Activated T-cell treated with anti-CD3 and anti-CD28 coated beads, Interleukin-2, amount 50 U/mL, for 48 hours (primary cell): ENCODE results near the gene AXIN1.
"Not testable (repeated sequence)": the region's sequence is repeated elsewhere in the genome, so short reads cannot be mapped to it uniquely, and the experiment has no call there.

ENCODE experiments used
- DNase-seq, 2 experiments: peaks; one replicate each; pipeline ENCODE4 v3.0.0-alpha.2; 2020

The AXIN1 gene

DNA sequence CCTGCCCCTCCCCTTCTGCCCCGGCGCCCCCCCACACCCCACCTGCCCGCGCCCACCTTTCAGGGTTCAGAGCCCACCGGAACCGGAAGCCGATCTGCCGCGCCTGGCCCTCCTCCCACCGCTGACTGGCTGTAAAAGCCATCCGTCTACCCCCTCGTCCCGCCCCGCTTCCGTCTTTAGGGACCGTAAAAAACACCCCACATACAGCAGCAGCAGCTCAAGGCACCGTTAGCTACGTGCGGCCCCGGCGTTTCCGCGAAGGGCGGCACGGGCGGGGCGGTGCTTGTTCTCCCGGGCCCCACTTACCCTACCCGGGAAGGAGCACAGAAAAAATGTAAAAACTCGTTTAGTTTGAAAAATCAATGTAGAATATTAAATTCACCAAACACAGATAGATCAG, 17.9 kb upstream of the AXIN1 start, which contains the start of gene MRPL28:
Gene MRPL28 (minus strand): TSS at position 96 of the 400 bp plus-strand sequence. CDS start 320 bp downstream, outside the sequence.
- peak; percentile 95 to 96 for DNase-seq

- DNase-seq = no peak
Measured at GRCh38 chr16:369866-370436, 17.4 kb upstream of the AXIN1 start.

DNA sequence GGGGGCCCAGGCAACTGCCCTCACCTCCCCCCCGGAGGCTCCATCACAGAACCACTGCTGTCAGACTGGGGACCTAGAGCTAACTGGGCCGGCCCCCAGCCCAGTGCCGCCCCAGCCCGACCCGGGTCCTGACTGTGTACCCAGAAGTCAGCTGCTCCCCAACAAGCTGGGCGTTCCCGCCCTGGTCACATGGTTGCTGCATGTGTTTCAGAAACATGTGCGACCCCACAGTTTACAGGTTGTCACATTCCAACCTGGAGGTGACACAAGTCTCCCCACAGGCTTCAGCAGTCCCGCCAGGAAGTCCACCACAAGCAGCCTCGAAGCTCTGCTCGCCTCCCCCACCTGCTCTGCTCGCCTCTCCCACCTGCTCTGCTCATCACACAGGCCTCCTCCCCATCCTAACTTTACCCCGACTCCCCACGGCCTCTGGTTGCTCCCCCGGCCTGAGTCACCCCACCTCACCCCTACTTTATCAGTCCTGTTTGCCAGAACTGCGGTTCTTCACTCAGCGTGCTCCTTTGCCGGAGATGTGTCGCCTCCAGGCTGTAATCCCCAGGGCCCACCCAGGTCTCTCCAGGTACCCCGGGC, 16.8 kb upstream of the AXIN1 start:
- DNase-seq = no peak

DNA sequence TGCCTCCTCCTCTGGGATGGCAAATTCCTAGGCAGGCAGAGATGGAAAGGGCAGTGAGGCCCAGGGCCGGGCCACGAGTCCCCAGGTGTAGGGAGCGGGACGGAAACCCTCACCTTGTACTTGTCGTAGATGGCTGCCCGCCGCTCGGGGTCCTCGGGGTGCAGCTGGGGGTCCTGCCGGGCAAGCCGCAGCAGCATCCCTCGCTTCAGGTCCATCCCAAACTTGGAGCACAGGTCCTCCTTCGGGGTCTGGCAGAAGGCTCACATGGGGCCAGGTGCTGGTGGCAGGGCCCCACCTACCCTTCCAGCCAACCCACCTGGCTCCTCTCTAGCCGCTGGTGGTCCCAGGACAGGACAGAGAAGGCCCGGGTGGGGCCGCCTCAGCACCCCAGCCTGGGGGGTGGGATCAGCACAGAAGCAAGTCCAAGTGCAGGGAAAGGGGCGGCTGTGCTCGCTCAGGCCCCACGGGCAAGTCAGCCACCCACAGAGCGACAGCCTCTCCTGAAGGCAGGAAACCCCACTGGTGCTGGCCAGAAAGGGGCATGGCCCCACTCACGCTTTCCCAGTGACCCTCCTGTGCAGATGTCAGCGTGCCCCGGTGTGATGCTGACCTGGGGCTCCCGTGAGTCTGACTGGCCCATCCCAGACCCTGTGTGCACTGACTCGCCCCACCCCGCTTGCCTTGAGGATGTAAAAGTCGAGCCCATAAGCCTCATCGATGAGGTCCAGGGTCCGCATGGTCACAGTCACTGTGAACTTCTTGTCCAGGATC, 16.1 kb upstream of the AXIN1 start:
- no peak for DNase-seq

DNA sequence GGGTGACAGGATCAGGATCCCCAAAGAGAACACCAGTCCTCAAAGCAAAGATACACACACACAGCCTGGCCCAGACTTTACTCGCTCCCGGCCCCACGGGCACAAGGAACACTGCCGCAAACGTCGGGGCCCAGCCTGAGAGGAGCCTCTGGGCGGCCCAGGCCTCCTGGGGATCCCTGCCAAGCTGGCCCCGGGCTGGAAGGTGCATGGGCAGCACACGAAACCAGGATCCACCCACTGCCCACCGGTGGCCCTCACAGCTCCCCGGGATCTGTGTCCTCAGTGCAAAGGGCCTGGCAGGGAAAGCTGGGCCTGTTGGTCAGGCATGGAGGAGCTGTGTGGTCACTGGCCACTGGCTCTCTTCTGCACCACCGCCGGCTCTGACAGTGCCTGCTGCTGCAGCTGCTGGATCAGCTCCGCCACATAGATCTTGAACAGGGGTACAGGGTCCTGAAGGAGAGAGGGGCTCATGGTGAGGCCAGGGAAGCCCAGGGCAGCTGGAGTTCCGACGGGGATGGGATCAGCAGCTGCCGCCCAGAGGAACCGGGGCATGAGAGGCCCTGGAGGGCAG, 14.9 kb upstream of the AXIN1 start:
- DNase-seq = no peak

DNA sequence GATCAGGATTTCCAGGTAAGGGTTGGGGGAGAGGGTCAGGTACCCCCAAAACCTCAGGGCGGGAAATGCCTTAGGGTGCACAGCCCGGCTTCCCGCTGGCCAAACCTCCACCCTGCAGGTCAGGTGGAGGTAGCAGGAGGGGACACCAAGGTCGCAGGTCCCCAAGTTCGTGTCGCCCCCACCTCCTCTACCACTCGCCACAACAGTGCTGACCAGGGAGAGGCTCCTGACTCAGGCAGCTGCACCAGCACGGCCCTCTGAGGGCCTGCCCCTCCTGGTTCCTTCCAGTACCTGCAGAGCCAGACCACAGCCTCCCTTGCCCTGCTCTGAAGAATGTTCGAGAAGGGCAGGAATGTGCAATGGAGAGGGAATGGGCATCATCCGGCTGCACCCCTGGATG, 14.0 kb upstream of the AXIN1 start:
- DNase-seq = no peak

- no peak for DNase-seq
Measured at GRCh38 chr16:364595-365491, 12.3 kb upstream of the AXIN1 start.

DNA sequence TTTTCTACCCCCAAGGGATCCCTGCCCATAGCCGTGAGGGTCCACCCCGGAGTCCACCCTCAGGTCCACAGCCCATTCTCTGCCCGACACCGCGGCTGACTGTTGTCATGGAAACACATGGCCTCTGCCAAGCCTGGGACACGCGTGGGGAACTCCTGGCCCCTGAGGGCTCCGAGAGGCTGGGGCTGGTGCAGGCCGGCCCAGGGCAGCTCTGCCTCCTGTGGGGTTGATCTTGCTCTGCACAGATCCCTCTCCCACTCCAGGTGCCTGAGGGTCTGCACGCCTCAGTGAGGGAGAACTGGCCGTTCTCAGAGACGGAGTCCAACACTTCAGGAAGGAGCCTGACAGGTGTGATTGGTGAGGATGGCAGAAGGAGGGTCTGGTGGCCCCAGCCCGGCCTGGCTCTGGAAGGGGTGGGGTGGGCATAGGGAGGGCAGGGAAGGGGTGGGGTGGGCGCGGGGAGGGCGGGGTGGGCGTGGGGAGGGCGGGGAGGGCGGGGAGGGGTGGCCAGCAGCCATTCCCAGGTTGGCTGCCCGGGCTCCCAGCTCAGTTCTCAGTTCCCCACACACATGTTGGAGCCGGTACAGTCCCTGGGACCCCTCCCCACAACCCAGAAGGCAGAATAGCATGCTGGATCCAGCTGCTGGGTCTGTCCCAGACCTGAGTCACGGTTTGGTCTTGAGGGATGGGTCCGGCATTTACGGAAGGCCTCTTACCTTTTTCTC, 11.4 kb upstream of the AXIN1 start:
- DNase-seq = no peak

- no peak for DNase-seq
Measured at GRCh38 chr16:363110-363765, 10.7 kb upstream of the AXIN1 start.

DNA sequence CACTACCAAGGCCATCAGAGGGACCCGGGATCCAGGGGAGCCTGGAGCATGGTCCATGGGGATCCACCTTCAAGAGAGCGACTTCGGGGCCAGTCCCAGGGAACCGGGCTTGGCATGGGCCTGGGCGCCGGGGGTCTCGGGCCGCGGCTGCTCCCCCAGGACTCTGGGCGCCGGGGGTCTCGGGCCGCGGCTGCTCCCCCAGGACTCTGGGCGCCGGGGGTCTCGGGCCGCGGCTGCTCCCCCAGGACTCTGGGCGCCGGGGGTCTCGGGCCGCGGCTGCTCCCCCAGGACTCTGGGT, 10.1 kb upstream of the AXIN1 start:
- not testable (repeated sequence) for DNase-seq

- peak; percentile 83 for DNase-seq
Measured at GRCh38 chr16:361872-362701, 9.6 kb upstream of the AXIN1 start.

DNA sequence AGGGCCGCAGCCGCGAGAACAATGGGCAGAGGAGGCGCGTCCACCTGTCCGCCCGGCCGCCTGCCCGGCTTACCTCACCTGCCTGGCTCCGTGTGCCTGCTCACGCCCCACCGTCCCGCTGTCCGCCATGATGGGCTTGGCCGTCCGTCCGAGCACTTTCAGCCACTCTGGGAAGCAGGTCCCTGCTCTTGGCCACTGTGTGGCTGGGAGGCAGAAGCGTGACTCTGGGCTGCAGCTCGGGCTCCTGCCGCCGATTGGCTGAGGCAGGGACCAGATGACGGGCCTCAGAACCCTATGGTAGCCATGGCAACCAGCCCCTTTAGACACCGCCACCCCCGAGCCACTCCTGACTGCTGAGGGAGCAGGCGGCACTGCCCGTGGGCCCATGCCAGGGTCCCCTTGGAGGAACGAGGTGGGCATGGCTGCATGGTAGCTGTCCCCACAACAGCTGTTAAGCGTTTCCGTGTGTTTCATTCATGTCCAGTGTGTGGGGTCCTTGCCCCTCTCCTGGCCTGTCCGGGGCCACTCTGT, 8.9 kb upstream of the AXIN1 start:
- DNase-seq = no peak

- DNase-seq = no peak
Measured at GRCh38 chr16:360698-361336, 8.3 kb upstream of the AXIN1 start.

DNA sequence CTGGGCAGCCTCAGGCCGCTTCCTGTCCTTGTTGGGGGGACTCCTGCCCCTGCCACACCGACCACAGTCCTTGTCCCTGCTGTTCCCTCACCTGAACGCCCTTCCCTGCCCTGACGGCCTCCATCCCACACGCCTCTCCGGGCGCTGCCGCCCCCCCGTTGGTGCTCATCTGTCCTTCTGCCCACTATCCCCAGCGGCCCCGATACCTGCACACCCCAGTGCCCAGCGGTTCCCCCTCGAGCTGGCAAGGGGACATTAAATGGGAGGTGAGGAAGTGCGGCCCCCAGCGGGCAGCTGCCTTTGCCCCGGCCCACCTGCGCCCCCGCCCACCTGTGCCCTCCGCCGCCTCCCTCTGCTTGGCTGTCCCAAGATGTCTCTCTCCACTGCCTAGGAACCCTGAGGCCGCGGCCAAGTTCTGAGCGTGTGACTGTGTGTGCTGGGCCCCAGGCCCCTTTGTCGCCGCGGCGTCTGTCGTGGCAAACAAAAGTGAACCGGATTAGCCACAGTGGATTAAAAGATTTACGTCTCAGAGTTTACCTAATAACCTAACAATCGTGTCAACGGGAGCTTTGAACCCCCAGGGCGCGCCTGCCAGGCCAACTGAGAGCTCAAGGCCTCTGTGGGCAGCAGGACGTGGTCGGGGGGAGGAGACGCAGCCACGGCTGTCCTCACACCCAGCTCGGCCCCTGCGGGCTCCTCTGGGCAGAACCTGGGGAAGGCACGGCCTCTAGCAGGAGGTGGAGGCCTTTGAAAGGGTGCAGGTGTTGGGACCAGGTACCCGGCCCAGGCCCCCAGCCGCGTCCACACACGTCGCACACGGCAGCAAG, 7.6 kb upstream of the AXIN1 start:
- no peak for DNase-seq

GRCh38 chr16:359067-359763, 6.7 kb upstream of the AXIN1 start:
- DNase-seq = no peak

DNA sequence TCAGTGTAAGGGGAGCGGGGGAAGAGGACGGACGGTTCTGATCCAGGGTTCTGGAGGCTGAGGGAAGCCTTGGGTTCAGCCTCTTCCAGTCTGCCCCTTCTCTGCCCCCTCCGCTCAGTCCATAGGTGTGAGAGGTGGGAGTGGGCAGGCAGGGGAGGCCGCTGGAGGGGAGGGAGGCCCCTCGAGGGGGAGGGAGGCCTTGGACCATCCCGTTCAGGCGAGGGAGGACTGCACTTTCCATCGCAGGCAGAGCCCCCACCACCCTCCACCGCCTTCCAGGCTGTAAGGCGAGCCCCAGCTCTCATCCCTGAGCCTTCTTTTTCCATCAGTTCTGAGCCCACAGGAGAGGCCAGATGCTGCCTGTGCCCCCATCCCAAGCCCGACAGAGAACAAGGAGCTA, 4.2 kb upstream of the AXIN1 start:
- no peak for DNase-seq

GRCh38 chr16:354971-355461, 2.5 kb upstream of the AXIN1 start:
- no peak for DNase-seq

DNA sequence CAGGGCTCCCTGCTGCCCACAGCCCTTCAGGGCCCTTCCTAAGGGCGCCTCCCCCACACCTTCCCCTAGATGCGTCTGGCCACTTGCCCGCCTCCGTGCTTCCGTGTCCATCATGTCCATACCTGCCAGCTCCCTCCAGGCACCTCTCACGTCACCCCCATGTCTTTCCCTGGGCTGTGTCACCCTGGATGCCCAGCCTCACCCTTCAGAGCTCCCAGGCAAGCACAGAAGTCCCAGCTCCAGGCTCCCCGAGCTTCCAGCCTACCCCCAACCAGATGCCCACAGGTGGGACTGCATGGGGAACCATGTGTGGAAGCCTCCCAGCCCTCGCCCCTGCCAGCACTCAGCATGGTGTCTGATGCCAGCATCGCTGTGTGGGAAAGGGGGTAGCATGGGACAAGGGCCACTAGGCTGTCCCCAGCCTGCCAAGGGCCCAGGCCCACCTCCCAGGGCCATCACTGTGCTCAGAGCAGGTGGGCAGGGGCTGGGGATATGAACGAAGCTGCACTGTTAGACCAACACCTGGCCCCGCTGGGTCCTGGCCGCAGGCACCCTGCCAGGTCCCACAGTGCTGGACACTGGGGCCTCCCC, 1.9 kb upstream of the AXIN1 start:
- no peak for DNase-seq
